HepG2 (cell line): Measurements from ENCODE around the gene CACNA2D1.

Experiments used
- ATM ChIP-seq: fragments of 450-650 bp; IDR thresholded peaks from 2 replicates; pipeline ENCODE4 v1.7.1; 2017; ENCODE audit warnings: mild to moderate bottlenecking, borderline replicate concordance
- BRCA1 ChIP-seq: sonication (generic); formaldehyde crosslinking; IDR thresholded peaks from 2 replicates; pipeline ENCODE4 v1.4.0; 2020; ENCODE audit warnings: missing genetic modification reagents
- CHCHD3 ChIP-seq: sonication (generic); formaldehyde crosslinking; IDR thresholded peaks from 2 replicates; pipeline ENCODE4 v1.8.0; 2022; ENCODE audit warnings: mild to moderate bottlenecking, missing genetic modification reagents, moderate library complexity
- EZH2 ChIP-seq: conservative IDR thresholded peaks from 2 replicates; pipeline ENCODE4 v1.6.1; 2012; ENCODE audit warnings: mild to moderate bottlenecking, low read depth, low read length, moderate library complexity
- FIP1L1 ChIP-seq: fragments of 200-400 bp; formaldehyde crosslinking; IDR thresholded peaks from 2 replicates; pipeline ENCODE4 v1.6.1; 2018; ENCODE audit warnings: low read depth, mild to moderate bottlenecking, low read length, moderate library complexity, borderline replicate concordance; ENCODE audit not compliant: insufficient read depth
- MEIS2 ChIP-seq: sonication (generic); formaldehyde crosslinking; IDR thresholded peaks from 2 replicates; pipeline ENCODE4 v1.9.0; 2021; ENCODE audit warnings: mild to moderate bottlenecking, missing genetic modification reagents
- SUZ12 ChIP-seq: fragments of 150-350 bp; IDR thresholded peaks from 2 replicates; pipeline ENCODE4 v1.6.1; 2014; ENCODE audit warnings: low read depth, low read length
- ZNF747 ChIP-seq: sonication (generic); formaldehyde crosslinking; IDR thresholded peaks from 2 replicates; pipeline ENCODE4 v1.8.1; 2023; ENCODE audit warnings: missing genetic modification reagents, mild to moderate bottlenecking, borderline replicate concordance
- TF ChIP-seq, protein P1 (sequence below): sonication (generic); formaldehyde crosslinking; IDR thresholded peaks from 2 replicates; pipeline ENCODE4 v1.4.0; 2020; ENCODE audit warnings: missing genetic modification reagents, borderline replicate concordance
- TF ChIP-seq, protein P2 (sequence below), 2 experiments: sonication (generic) in 1 of 2; formaldehyde crosslinking in 1 of 2; IDR thresholded peaks; 2 replicates each; pipeline versions ENCODE4 v1.5.1 to v1.6.1; 2011 to 2020; ENCODE audit warnings: borderline replicate concordance in 1 of 2, low read depth in 1 of 2, low read length in 1 of 2, mild to moderate bottlenecking in 1 of 2, missing genetic modification reagents in 1 of 2, moderate library complexity in 1 of 2
- TF ChIP-seq, protein P3 (sequence below): sonication (generic); formaldehyde crosslinking; IDR thresholded peaks from 2 replicates; pipeline ENCODE4 v1.4.0; 2020; ENCODE audit warnings: missing genetic modification reagents
- TF ChIP-seq, protein P4 (sequence below): sonication (generic); formaldehyde crosslinking; conservative IDR thresholded peaks from 2 replicates; pipeline ENCODE4 v1.8.1; 2023; ENCODE audit warnings: missing genetic modification reagents

DNA sequence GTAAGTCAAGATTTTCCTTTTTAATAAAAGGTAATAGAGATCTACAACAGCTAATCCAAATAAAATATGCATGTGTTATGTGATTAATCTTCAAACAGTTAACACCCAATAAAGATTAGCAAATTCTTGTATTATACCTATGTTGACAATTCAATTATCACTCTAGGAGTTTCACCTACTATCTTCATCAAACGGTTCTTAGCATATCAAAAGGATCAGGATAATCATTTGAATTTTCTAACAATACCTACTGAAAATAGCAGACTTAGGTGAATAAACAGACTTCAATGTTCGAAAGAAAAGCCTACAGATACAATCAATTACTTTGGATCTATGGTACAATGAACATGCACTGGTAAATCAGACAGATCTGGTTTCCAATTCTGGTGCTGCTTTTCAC, 268.3 kb downstream of the CACNA2D1 start:
- TF ChIP-seq, protein P1, sequence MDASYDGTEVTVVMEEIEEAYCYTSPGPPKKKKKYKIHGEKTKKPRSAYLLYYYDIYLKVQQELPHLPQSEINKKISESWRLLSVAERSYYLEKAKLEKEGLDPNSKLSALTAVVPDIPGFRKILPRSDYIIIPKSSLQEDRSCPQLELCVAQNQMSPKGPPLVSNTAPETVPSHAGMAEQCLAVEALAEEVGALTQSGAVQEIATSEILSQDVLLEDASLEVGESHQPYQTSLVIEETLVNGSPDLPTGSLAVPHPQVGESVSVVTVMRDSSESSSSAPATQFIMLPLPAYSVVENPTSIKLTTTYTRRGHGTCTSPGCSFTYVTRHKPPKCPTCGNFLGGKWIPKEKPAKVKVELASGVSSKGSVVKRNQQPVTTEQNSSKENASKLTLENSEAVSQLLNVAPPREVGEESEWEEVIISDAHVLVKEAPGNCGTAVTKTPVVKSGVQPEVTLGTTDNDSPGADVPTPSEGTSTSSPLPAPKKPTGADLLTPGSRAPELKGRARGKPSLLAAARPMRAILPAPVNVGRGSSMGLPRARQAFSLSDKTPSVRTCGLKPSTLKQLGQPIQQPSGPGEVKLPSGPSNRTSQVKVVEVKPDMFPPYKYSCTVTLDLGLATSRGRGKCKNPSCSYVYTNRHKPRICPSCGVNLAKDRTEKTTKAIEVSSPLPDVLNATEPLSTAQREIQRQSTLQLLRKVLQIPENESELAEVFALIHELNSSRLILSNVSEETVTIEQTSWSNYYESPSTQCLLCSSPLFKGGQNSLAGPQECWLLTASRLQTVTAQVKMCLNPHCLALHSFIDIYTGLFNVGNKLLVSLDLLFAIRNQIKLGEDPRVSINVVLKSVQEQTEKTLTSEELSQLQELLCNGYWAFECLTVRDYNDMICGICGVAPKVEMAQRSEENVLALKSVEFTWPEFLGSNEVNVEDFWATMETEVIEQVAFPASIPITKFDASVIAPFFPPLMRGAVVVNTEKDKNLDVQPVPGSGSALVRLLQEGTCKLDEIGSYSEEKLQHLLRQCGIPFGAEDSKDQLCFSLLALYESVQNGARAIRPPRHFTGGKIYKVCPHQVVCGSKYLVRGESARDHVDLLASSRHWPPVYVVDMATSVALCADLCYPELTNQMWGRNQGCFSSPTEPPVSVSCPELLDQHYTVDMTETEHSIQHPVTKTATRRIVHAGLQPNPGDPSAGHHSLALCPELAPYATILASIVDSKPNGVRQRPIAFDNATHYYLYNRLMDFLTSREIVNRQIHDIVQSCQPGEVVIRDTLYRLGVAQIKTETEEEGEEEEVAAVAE (CRISPR knock-in tag), result no peak
- TF ChIP-seq, protein P2, sequence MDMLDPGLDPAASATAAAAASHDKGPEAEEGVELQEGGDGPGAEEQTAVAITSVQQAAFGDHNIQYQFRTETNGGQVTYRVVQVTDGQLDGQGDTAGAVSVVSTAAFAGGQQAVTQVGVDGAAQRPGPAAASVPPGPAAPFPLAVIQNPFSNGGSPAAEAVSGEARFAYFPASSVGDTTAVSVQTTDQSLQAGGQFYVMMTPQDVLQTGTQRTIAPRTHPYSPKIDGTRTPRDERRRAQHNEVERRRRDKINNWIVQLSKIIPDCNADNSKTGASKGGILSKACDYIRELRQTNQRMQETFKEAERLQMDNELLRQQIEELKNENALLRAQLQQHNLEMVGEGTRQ (IDR thresholded peaks at IDR 0.05; ENCODE audit: low read depth, low read length), result no peak
- TF ChIP-seq, protein P2 (CRISPR knock-in tag; IDR thresholded peaks at IDR 0.05; ENCODE audit: borderline replicate concordance), result no peak
- TF ChIP-seq, protein P3, sequence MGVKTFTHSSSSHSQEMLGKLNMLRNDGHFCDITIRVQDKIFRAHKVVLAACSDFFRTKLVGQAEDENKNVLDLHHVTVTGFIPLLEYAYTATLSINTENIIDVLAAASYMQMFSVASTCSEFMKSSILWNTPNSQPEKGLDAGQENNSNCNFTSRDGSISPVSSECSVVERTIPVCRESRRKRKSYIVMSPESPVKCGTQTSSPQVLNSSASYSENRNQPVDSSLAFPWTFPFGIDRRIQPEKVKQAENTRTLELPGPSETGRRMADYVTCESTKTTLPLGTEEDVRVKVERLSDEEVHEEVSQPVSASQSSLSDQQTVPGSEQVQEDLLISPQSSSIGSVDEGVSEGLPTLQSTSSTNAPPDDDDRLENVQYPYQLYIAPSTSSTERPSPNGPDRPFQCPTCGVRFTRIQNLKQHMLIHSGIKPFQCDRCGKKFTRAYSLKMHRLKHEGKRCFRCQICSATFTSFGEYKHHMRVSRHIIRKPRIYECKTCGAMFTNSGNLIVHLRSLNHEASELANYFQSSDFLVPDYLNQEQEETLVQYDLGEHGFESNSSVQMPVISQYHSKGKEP (CRISPR knock-in tag), result no peak
- no peak for TF ChIP-seq EZH2
- no peak for TF ChIP-seq CHCHD3
- TF ChIP-seq MEIS2 (CRISPR knock-in tag), result no peak
- TF ChIP-seq ATM, result no peak
- no peak for TF ChIP-seq SUZ12
- TF ChIP-seq, protein P4, sequence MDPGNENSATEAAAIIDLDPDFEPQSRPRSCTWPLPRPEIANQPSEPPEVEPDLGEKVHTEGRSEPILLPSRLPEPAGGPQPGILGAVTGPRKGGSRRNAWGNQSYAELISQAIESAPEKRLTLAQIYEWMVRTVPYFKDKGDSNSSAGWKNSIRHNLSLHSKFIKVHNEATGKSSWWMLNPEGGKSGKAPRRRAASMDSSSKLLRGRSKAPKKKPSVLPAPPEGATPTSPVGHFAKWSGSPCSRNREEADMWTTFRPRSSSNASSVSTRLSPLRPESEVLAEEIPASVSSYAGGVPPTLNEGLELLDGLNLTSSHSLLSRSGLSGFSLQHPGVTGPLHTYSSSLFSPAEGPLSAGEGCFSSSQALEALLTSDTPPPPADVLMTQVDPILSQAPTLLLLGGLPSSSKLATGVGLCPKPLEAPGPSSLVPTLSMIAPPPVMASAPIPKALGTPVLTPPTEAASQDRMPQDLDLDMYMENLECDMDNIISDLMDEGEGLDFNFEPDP (CRISPR knock-in tag), result no peak
- TF ChIP-seq BRCA1 (CRISPR knock-in tag), result no peak
- TF ChIP-seq ZNF747 (CRISPR knock-in tag), result no peak
- TF ChIP-seq FIP1L1, result no peak
